GM12865 (cell line): ENCODE measurements around the gene AMMECR1.

Experiments used
- DNase-seq: peaks from one replicate; pipeline ENCODE4 v3.0.0; 2010; ENCODE audit warnings: low read depth
- H3K4me3 ChIP-seq: 2 replicates; pipeline ENCODE4 v1.5.1; 2011; ENCODE audit warnings: mild to moderate bottlenecking, low read depth, low read length, control low read depth
- CTCF ChIP-seq: IDR thresholded peaks from 2 replicates; pipeline ENCODE4 v1.5.1; 2011; ENCODE audit warnings: low read length, control low read depth, low read depth, inconsistent platforms; ENCODE audit not compliant: insufficient read depth; ENCODE audit errors: missing control alignments

Gene AMMECR1

GRCh38 chrX:110302975-110303374 is 14.9 kb downstream of the AMMECR1 start:
- H3K4me3 ChIP-seq, result no peak overlapping the region
- DNase-seq, result no peak
- TF ChIP-seq CTCF, result no peak

- no peak for TF ChIP-seq CTCF
- DNase-seq, result no peak
- no peak overlapping the region for H3K4me3 ChIP-seq
These were observed 16.7 kb downstream of the AMMECR1 start for GRCh38 chrX:110301194-110301593.

GRCh38 chrX:110294087-110294486 is 23.8 kb downstream of the AMMECR1 start:
- no peak for DNase-seq
- TF ChIP-seq CTCF, result no peak
- H3K4me3 ChIP-seq, result no peak overlapping the region

- no peak for DNase-seq
- no peak for TF ChIP-seq CTCF
- H3K4me3 ChIP-seq, result no peak overlapping the region
These were observed 24.2 kb downstream of the AMMECR1 start for GRCh38 chrX:110293658-110294057.

- no peak for DNase-seq
- no peak overlapping the region for H3K4me3 ChIP-seq
These were observed 30.3 kb downstream of the AMMECR1 start for GRCh38 chrX:110287605-110288004.

GRCh38 chrX:110286106-110286505 is 31.8 kb downstream of the AMMECR1 start:
- no peak overlapping the region for H3K4me3 ChIP-seq
- TF ChIP-seq CTCF, result no peak
- DNase-seq, result no peak

More at GRCh38 chrX:110287605-110288004, 30.3 kb downstream of the AMMECR1 start:
- no peak for TF ChIP-seq CTCF

GRCh38 chrX:110284159-110284558 is 33.7 kb downstream of the AMMECR1 start:
- H3K4me3 ChIP-seq, result no peak overlapping the region
- DNase-seq, result no peak
- no peak for TF ChIP-seq CTCF
